Measurements from ENCODE around the gene STARD3.
"Not testable (repeated sequence)": the region's sequence is repeated elsewhere in the genome, so short reads cannot be mapped to it uniquely, and the experiment has no call there.

Gene STARD3

GRCh38 chr17:39699818-39700147 is 62.8 kb downstream of the STARD3 start, which contains the start of gene ERBB2:
ERBB2 (plus strand) TSS chr17:39700064; CDS start chr17:39700239, 175 bp downstream.
- peak; percentile 87 for DNase-seq

- no peak for DNase-seq
These were observed 63.4 kb downstream of the STARD3 start for GRCh38 chr17:39700148-39700987.

- no peak for DNase-seq
These were observed 64.3 kb downstream of the STARD3 start for GRCh38 chr17:39701012-39701783.

- DNase-seq, result no peak
These were observed 65.0 kb downstream of the STARD3 start for GRCh38 chr17:39701784-39702422.

- DNase-seq, result no peak
These were observed 66.3 kb downstream of the STARD3 start for GRCh38 chr17:39702901-39703893.

- no peak for DNase-seq
These were observed 67.0 kb downstream of the STARD3 start for GRCh38 chr17:39703913-39704312.

GRCh38 chr17:39704821-39705551 is 68.0 kb downstream of the STARD3 start:
- no peak for DNase-seq

- DNase-seq, result no peak
These were observed 68.9 kb downstream of the STARD3 start for GRCh38 chr17:39705786-39706348.

- no peak for DNase-seq
These were observed 69.4 kb downstream of the STARD3 start for GRCh38 chr17:39706383-39706782.

- DNase-seq, result no peak
These were observed 70.0 kb downstream of the STARD3 start for GRCh38 chr17:39706921-39707337.

- no peak for DNase-seq
These were observed 72.5 kb downstream of the STARD3 start for GRCh38 chr17:39709319-39709997.

- no peak for DNase-seq
These were observed 73.3 kb downstream of the STARD3 start for GRCh38 chr17:39709998-39710964.

- DNase-seq, result not testable (repeated sequence)
These were observed 74.1 kb downstream of the STARD3 start for GRCh38 chr17:39711071-39711470.

- no peak for DNase-seq
These were observed 74.9 kb downstream of the STARD3 start for GRCh38 chr17:39711851-39712250.
